Thyroid gland (tissue), 4 donors: ENCODE data around the gene CGN.

Experiments
- POLR2A ChIP-seq, 2 donors: fragments of 450-650 bp; IDR thresholded peaks; one replicate each; pipeline ENCODE4 v1.6.1; 2017; ENCODE audit warnings: antibody characterized with exemption in 2 of 2, mild to moderate bottlenecking in 2 of 2, moderate library complexity in 1 of 2
- TF ChIP-seq, protein P1 (sequence below), 6 experiments: fragments of 200-600 bp in 3 of 6; fragments of 450-650 bp in 3 of 6; sonication (generic) in 3 of 6; IDR thresholded peaks; one replicate each; pipeline ENCODE4 v1.5.1; 2016 to 2019; ENCODE audit warnings: antibody characterized with exemption in 6 of 6, mild to moderate bottlenecking in 2 of 6, inconsistent platforms in 1 of 6, moderate library complexity in 1 of 6

DNA sequence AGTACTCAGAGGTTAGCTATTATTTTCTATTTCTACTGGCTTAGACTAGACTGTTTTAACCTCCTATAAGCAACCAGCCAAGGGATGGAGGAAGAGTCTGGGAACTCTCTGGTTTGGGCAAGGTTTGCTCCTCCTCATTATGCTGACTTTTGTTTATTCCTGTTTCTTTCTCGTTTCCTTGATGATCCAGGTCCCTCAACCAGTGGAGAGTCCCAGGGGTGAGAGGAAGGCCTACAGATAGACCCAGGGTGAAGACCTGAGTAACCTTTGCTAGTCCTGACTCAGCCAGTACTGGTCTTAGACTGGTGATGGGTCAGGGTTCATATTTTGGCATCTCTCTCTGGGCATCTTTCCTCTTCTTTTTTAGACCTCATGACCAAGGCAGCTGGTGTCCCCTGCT, 34.4 kb downstream of the CGN start:
- TF ChIP-seq, protein P1, sequence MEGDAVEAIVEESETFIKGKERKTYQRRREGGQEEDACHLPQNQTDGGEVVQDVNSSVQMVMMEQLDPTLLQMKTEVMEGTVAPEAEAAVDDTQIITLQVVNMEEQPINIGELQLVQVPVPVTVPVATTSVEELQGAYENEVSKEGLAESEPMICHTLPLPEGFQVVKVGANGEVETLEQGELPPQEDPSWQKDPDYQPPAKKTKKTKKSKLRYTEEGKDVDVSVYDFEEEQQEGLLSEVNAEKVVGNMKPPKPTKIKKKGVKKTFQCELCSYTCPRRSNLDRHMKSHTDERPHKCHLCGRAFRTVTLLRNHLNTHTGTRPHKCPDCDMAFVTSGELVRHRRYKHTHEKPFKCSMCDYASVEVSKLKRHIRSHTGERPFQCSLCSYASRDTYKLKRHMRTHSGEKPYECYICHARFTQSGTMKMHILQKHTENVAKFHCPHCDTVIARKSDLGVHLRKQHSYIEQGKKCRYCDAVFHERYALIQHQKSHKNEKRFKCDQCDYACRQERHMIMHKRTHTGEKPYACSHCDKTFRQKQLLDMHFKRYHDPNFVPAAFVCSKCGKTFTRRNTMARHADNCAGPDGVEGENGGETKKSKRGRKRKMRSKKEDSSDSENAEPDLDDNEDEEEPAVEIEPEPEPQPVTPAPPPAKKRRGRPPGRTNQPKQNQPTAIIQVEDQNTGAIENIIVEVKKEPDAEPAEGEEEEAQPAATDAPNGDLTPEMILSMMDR (IDR thresholded peaks at IDR 0.05): no peak
- TF ChIP-seq POLR2A (IDR thresholded peaks at IDR 0.05): no peak
